SU-DHL-6 (cell line): ENCODE measurements around the gene AP5Z1.

ENCODE experiments used
- H2AFZ ChIP-seq: fragments of 200-600 bp; sonication (generic); 2 replicates; pipeline ENCODE4 v1.6.1; 2014; ENCODE audit warnings: low read depth, mild to moderate bottlenecking, moderate library complexity, mixed read lengths, antibody characterized with exemption, low read length; ENCODE audit not compliant: severe bottlenecking
- H3F3A ChIP-seq: fragments of 200-600 bp; shearing (Covaris generic); 2 replicates; pipeline ENCODE4 v1.6.0; 2016; ENCODE audit warnings: antibody characterized with exemption, mild to moderate bottlenecking; ENCODE audit not compliant: insufficient read depth
- H3K27ac ChIP-seq: fragments of 200-600 bp; sonication (generic); 2 replicates; pipeline ENCODE4 v1.5.1; 2016; ENCODE audit warnings: low read depth, mild to moderate bottlenecking, low read length, moderate library complexity, mixed read lengths
- H3K27me3 ChIP-seq: fragments of 200-600 bp; sonication (generic), shearing (Covaris generic); 2 replicates; pipeline ENCODE4 v1.6.0; 2014; ENCODE audit warnings: mild to moderate bottlenecking, low read length
- H3K36me3 ChIP-seq: fragments of 200-600 bp; sonication (generic); 2 replicates; pipeline ENCODE4 v1.6.1; 2014; ENCODE audit warnings: mild to moderate bottlenecking, low read length, mixed read lengths
- H3K4me2 ChIP-seq: fragments of 300-600, 200-600 bp; shearing (Covaris generic), sonication (generic); 2 replicates; pipeline ENCODE4 v1.6.0; 2014; ENCODE audit warnings: low read length, low read depth, mild to moderate bottlenecking; ENCODE audit not compliant: poor library complexity, severe bottlenecking
- H3K4me3 ChIP-seq: fragments of 200-600 bp; sonication (generic); 2 replicates; pipeline ENCODE4 v1.5.1; 2014; ENCODE audit warnings: antibody characterized with exemption, low read length, mild to moderate bottlenecking, mixed read lengths; ENCODE audit not compliant: insufficient read depth, poor library complexity, severe bottlenecking
- H3K79me2 ChIP-seq: fragments of 200-600 bp; sonication (generic); 2 replicates; pipeline ENCODE4 v1.6.1; 2014; ENCODE audit warnings: mild to moderate bottlenecking, low read length, moderate library complexity; ENCODE audit not compliant: insufficient read depth
- H3K9ac ChIP-seq: fragments of 200-600 bp; sonication (generic); 2 replicates; pipeline ENCODE4 v1.7.0; 2014; ENCODE audit warnings: mild to moderate bottlenecking, low read length
- H3K9me2 ChIP-seq: fragments of 200-600 bp; sonication (generic); replicated peaks from 2 replicates; pipeline ENCODE4 v1.6.1; 2014; ENCODE audit warnings: low read length; ENCODE audit not compliant: insufficient read depth
- H3K9me3 ChIP-seq: fragments of 200-600 bp; sonication (generic); 2 replicates; pipeline ENCODE4 v1.6.1; 2014; ENCODE audit warnings: low read length, mixed read lengths; ENCODE audit not compliant: insufficient read depth
- H4K20me1 ChIP-seq: fragments of 200-600 bp; sonication (generic); 2 replicates; pipeline ENCODE4 v1.6.1; 2014; ENCODE audit warnings: low read depth, mild to moderate bottlenecking, antibody characterized with exemption, low read length, moderate library complexity, mixed read lengths
- EZH2phosphoT487 ChIP-seq: fragments of 200-600 bp; sonication (generic), shearing (Covaris generic); conservative IDR thresholded peaks from 2 replicates; pipeline ENCODE4 v1.6.1; 2018; ENCODE audit warnings: mild to moderate bottlenecking, antibody characterized with exemption, low read length, moderate library complexity, mixed read lengths
- TF ChIP-seq, protein P1 (sequence below): fragments of 200-600 bp; sonication (generic); IDR thresholded peaks from one replicate; pipeline ENCODE4 v1.5.1; 2017; ENCODE audit warnings: antibody characterized with exemption, mild to moderate bottlenecking, low read length, moderate library complexity; ENCODE audit not compliant: insufficient read depth, poor library complexity, severe bottlenecking

AP5Z1 gene

DNA sequence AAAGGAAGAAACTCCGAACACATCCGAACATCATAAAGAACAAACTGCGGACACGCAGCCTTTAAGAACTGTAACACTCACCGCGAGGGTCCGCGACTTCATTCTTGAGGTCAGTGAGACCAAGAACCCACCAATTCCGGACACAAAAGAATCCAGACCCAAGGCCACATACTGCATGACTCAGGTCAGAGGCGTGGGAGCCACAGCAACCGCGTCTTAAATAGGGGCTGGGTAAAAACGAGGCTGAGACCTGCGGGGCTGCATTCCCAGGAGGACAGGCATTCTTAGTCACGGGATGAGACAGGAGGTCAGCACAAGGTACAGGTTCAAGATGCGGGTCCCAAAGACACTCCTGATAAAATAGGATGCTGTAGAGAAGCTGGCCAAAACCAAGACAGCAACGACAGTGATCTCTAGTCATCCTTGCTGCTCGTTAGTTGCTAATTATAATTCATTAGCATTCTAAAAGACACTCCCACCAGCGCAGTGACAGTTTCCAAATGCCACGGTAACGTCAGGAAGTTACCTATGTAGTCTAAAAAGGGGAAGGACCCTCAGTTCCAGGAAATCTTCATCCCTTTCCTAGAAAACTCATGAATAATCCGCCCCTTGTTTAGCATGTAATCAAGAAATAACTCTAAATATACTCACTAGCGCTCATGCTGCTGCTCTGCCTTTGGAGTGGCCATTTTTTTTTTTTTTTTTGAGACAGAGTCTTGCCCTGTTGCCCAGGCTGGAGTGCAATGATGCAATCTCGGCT is 19.3 kb downstream of the AP5Z1 start:
- Histone ChIP-seq H3K4me2 (no peak overlapping the region), H4K20me1 (no peaks in the 10 kb centered on the region), H3K36me3 (no peaks in the 10 kb centered on the region), H2AFZ (no peak overlapping the region), H3K9me2 (no peaks in the 10 kb centered on the region), H3F3A (no peaks in the 10 kb centered on the region), H3K27ac (no peak overlapping the region), H3K27me3 (no peaks in the 10 kb centered on the region), H3K79me2 (no peaks in the 10 kb centered on the region), H3K9ac (no peak overlapping the region), H3K9me3 (no peaks in the 10 kb centered on the region), H3K4me3 (no peak overlapping the region)
- TF ChIP-seq, protein P1, sequence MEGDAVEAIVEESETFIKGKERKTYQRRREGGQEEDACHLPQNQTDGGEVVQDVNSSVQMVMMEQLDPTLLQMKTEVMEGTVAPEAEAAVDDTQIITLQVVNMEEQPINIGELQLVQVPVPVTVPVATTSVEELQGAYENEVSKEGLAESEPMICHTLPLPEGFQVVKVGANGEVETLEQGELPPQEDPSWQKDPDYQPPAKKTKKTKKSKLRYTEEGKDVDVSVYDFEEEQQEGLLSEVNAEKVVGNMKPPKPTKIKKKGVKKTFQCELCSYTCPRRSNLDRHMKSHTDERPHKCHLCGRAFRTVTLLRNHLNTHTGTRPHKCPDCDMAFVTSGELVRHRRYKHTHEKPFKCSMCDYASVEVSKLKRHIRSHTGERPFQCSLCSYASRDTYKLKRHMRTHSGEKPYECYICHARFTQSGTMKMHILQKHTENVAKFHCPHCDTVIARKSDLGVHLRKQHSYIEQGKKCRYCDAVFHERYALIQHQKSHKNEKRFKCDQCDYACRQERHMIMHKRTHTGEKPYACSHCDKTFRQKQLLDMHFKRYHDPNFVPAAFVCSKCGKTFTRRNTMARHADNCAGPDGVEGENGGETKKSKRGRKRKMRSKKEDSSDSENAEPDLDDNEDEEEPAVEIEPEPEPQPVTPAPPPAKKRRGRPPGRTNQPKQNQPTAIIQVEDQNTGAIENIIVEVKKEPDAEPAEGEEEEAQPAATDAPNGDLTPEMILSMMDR: no peak
- no peak for TF ChIP-seq EZH2phosphoT487

DNA sequence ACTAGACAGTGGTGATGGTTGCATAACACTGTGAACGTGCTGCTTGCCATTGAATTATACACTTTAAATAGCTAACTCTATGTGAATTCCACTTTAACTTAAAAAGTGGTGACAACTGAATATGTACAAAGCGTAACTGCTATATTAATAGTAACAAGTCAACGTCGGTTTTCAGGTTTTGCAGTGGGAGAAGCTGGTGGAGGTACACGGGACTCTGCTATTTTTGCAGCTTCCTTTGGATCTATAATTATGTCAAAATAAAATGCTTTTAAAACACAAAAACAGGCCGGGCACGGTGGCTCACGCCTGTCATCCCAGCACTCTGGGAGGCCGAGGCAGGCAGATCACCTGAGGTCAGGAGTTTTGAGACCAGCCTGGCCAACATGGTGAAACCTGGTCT is 21.0 kb downstream of the AP5Z1 start:
- Histone ChIP-seq H3K9ac (no peak overlapping the region), H3K9me3 (no peaks in the 10 kb centered on the region), H3K27ac (no peak overlapping the region), H4K20me1 (no peaks in the 10 kb centered on the region), H3K4me3 (no peak overlapping the region), H3F3A (no peaks in the 10 kb centered on the region), H3K79me2 (no peaks in the 10 kb centered on the region), H3K36me3 (no peaks in the 10 kb centered on the region), H2AFZ (no peak overlapping the region), H3K4me2 (no peak overlapping the region), H3K27me3 (no peaks in the 10 kb centered on the region), H3K9me2 (no peaks in the 10 kb centered on the region)
- no peak for TF ChIP-seq EZH2phosphoT487

DNA sequence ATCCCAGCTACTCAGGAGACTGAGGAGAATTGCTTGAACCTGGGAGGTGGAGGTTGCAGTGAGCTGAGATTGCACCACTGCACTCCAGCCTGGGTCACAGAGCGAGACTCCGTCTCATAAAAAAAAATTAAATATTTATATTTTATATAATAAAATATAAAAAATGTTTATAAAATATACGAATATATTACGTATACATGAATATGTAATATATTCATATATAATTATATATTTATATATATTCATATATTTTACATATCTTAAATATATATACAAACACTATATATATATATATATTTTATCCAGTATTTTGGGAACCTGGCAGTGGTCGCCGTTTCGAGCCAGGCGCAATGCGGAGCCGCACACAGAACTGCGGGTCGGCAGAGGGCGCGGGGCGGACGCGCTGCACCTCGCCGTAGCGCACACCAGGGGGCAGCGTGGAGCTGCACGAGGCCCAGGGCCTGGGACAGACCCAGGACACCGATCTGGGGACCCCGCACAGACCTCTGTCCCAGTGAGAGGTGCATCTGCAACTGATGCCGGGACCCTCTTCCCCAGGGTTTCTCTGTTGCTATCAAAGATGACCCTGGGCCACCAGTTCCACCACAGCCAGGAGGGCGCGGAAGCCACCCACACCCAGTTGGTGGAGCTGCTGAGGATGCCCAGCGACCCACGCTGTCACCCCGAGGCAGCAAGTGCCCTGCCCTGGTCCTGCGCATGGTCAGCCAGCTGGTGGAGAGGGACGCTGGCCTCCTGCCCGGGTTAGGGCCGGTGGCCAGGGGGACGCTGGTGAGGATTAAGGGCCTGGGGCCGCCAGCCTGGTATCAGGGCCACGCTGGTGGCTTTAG is 22.7 kb downstream of the AP5Z1 start:
- Histone ChIP-seq H4K20me1 (no peaks in the 10 kb centered on the region), H3K27ac (no peak overlapping the region), H3K27me3 (no peaks in the 10 kb centered on the region), H3K79me2 (no peaks in the 10 kb centered on the region), H3K9me3 (no peaks in the 10 kb centered on the region), H3K36me3 (no peaks in the 10 kb centered on the region), H3F3A (no peaks in the 10 kb centered on the region), H3K9ac (no peak overlapping the region), H2AFZ (no peak overlapping the region), H3K9me2 (no peaks in the 10 kb centered on the region), H3K4me2 (no peak overlapping the region), H3K4me3 (no peak overlapping the region)
- no peak for TF ChIP-seq EZH2phosphoT487
- TF ChIP-seq, protein P1: no peak
